A673 (cell line): Measurements from ENCODE around the gene FHL2. TPM values are rescaled to one million over a fixed set of nuclear protein-coding genes. Genes with fewer than 3 reads are reported as not detected.

Experiments
- Bru-seq: library from RNA; stranded (reverse); fragments of 400-500 nt; gene quantifications from one replicate; lab custom pipeline; 2021; lab: Mats Ljungman, UMichigan
- BruChase-seq, 2 experiments: library from RNA; stranded (reverse); fragments of 400-500 nt; gene quantifications; one replicate each; lab custom pipeline; 2021; lab: Mats Ljungman, UMichigan
- BruUV-seq: library from RNA; stranded (reverse); fragments of 400-500 nt; replicated peaks from 2 replicates; lab custom pipeline; 2021; lab: Mats Ljungman, UMichigan
- CTCF ChIA-PET: fragments of 300-600 bp; sonication (Branson Sonifier 250); formaldehyde crosslinking; loops from one replicate; lab custom pipeline; 2022; ENCODE audit warnings: antibody characterized with exemption; lab: Charles Lee
- POLR2A ChIA-PET: fragments of 300-600 bp; sonication (Branson Sonifier 250); formaldehyde crosslinking; loops from one replicate; lab custom pipeline; 2022; ENCODE audit warnings: antibody characterized with exemption; ENCODE audit not compliant: low non-redundant PET; lab: Charles Lee
- DNase-seq: peaks from one replicate; pipeline ENCODE4 v3.0.0-alpha.2; 2015; ENCODE audit warnings: low spot score
- H3K27ac ChIP-seq: fragments of 200-600 bp; sonication (generic); 2 replicates; pipeline ENCODE4 v1.5.1; 2016; ENCODE audit warnings: mixed run types, low read depth, mild to moderate bottlenecking, mixed read lengths, antibody characterized with exemption, low read length; ENCODE audit not compliant: poor library complexity, severe bottlenecking
- H3K27me3 ChIP-seq: fragments of 200-600 bp; sonication (generic); replicated peaks from 2 replicates; pipeline ENCODE4 v1.6.1; 2017; ENCODE audit warnings: mixed run types, low read depth, mild to moderate bottlenecking, mixed read lengths, antibody characterized with exemption, low read length; ENCODE audit not compliant: insufficient read depth, poor library complexity
- H3K36me3 ChIP-seq: fragments of 200-600 bp; sonication (generic); 2 replicates; pipeline ENCODE4 v1.6.1; 2016; ENCODE audit warnings: mixed run types, mild to moderate bottlenecking, mixed read lengths, antibody characterized with exemption, low read length; ENCODE audit not compliant: insufficient read depth, poor library complexity, severe bottlenecking
- H3K4me1 ChIP-seq: fragments of 200-600 bp; sonication (generic); 2 replicates; pipeline ENCODE4 v1.6.1; 2017; ENCODE audit warnings: mixed run types, mild to moderate bottlenecking, mixed read lengths, antibody characterized with exemption, low read length; ENCODE audit not compliant: insufficient read depth, poor library complexity, severe bottlenecking
- H3K4me3 ChIP-seq: fragments of 200-600 bp; sonication (generic); 2 replicates; pipeline ENCODE4 v1.5.1; 2016; ENCODE audit warnings: low read depth, mixed run types, mild to moderate bottlenecking, mixed read lengths, low read length; ENCODE audit not compliant: poor library complexity, severe bottlenecking
- H3K9me3 ChIP-seq: fragments of 200-600 bp; sonication (generic); 2 replicates; pipeline ENCODE4 v1.6.1; 2016; ENCODE audit warnings: mixed run types, low read depth, mild to moderate bottlenecking, mixed read lengths, antibody characterized with exemption, low read length; ENCODE audit not compliant: poor library complexity, severe bottlenecking
- EZH2 ChIP-seq: fragments of 200-600 bp; sonication (generic); IDR thresholded peaks from 2 replicates; pipeline ENCODE4 v1.6.1; 2017; ENCODE audit warnings: borderline replicate concordance, low read depth, mild to moderate bottlenecking, mixed read lengths, antibody characterized with exemption, low read length; ENCODE audit not compliant: poor library complexity, severe bottlenecking
- intact Hi-C: fragments of 100-400 bp; cut with micrococcal nuclease; formaldehyde crosslinking; loops from one replicate; pipeline ENCODE4 v1.10.0; 2022; ENCODE audit not compliant: unreplicated experiment
- long read RNA-seq: library from polyadenylated mRNA; stranded (forward); transcript quantifications from one replicate; pipeline ENCODE4 v2.0.0, GENCODE V29; 2022
- total RNA-seq: library from RNA; stranded (reverse); gene quantifications from 2 replicates; pipeline ENCODE4 v1.2.3, GENCODE V29; 2021
- TF ChIP-seq, protein P1 (sequence below): fragments of 300-800, 200-600 bp; sonication (generic); conservative IDR thresholded peaks from 2 replicates; pipeline ENCODE4 v1.5.1; 2017; ENCODE audit warnings: low read depth, mild to moderate bottlenecking, antibody characterized with exemption, low read length, moderate library complexity, mixed read lengths

Gene FHL2
- total RNA-seq (3.2 and 4.7 TPM in 2 replicates), Bru-seq, nascent RNA (percentile 34 among the genes with signal in this experiment), BruChase-seq, experiment 1, labeled RNA remaining after a 2-hour chase (percentile 21 among the genes with signal in this experiment), BruChase-seq, experiment 2, labeled RNA remaining after a 6-hour chase (percentile 24 among the genes with signal in this experiment)
- long read RNA-seq, partial matches to known transcripts: 0 of 5 reads
- long read RNA-seq, other reads (novel, unspliced or antisense): 1 of 5 reads

GRCh38 chr2:105398336-105399206 lies at the start of gene FHL2:
TSS of gene FHL2 (minus strand) at chr2:105399051. CDS start at chr2:105386516, 12,535 bp downstream.
- Histone ChIP-seq H3K4me1 (no peaks in the 10 kb centered on the region), H3K9me3 (no peaks in the 10 kb centered on the region), H3K27ac (peak within 1 kb of the TSS; percentile 75), H3K27me3 (no peaks in the 10 kb centered on the region), H3K4me3 (peak within 1 kb of the TSS; percentile 57), H3K36me3 (no peaks in the 10 kb centered on the region)
- DNase-seq: peak; percentile 76
- CTCF ChIA-PET: no interaction called here
- BruUV-seq: no TSS peak
- intact Hi-C loops: no loop called here
- POLR2A ChIA-PET: no interaction called here
- TF ChIP-seq, protein P1, sequence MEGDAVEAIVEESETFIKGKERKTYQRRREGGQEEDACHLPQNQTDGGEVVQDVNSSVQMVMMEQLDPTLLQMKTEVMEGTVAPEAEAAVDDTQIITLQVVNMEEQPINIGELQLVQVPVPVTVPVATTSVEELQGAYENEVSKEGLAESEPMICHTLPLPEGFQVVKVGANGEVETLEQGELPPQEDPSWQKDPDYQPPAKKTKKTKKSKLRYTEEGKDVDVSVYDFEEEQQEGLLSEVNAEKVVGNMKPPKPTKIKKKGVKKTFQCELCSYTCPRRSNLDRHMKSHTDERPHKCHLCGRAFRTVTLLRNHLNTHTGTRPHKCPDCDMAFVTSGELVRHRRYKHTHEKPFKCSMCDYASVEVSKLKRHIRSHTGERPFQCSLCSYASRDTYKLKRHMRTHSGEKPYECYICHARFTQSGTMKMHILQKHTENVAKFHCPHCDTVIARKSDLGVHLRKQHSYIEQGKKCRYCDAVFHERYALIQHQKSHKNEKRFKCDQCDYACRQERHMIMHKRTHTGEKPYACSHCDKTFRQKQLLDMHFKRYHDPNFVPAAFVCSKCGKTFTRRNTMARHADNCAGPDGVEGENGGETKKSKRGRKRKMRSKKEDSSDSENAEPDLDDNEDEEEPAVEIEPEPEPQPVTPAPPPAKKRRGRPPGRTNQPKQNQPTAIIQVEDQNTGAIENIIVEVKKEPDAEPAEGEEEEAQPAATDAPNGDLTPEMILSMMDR: peak; percentile 48
- no peak for TF ChIP-seq EZH2

GRCh38 chr2:105447476-105447875 lies 48.6 kb upstream of the FHL2 start:
- Histone ChIP-seq H3K27ac (no peak overlapping the region), H3K27me3 (no peaks in the 10 kb centered on the region), H3K4me1 (no peaks in the 10 kb centered on the region), H3K9me3 (no peaks in the 10 kb centered on the region), H3K4me3 (no peak overlapping the region), H3K36me3 (no peaks in the 10 kb centered on the region)
- POLR2A ChIA-PET: no interaction called here
- no peak for DNase-seq
- CTCF ChIA-PET: no interaction called here
- TF ChIP-seq EZH2: no peak
- TF ChIP-seq, protein P1: no peak
- intact Hi-C loops: no loop called here
- BruUV-seq: no TSS peak

DNA sequence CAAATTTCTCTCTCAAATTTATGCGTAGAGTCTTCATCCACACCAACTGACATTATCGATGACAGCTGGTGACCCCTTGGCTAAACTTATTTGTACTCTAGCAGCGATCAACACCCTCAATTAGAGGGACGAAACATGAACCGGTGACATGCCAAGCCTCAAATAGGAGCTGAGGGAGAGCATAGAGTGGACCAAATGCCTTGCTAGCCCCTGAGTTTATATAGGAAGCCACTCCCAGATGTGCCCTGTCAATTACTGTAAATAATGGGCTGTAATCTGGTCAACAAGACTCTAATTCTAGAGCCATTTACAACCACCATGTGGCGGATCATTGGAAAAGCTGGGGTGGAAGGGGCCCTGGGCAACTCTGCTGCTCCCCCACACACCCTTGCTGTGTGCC lies 47.6 kb upstream of the FHL2 start:
- DNase-seq: no peak
- Histone ChIP-seq H3K4me1 (no peaks in the 10 kb centered on the region), H3K4me3 (no peak overlapping the region), H3K36me3 (no peaks in the 10 kb centered on the region), H3K9me3 (no peaks in the 10 kb centered on the region), H3K27ac (no peak overlapping the region), H3K27me3 (no peaks in the 10 kb centered on the region)
- CTCF ChIA-PET: no interaction called here
- intact Hi-C loops: no loop called here
- no peak for TF ChIP-seq EZH2
- TF ChIP-seq, protein P1: no peak
- BruUV-seq: no TSS peak
- POLR2A ChIA-PET: no interaction called here
